MM.1S (cell line): Measurements from ENCODE around the gene CRAT.

ENCODE experiments used
- DNase-seq: peaks from one replicate; pipeline ENCODE4 v3.0.0-alpha.2; 2015
- H2AFZ ChIP-seq: fragments of 300-600 bp; sonication (generic); 2 replicates; pipeline ENCODE4 v1.6.0; 2016; ENCODE audit warnings: antibody characterized with exemption, low read length
- H3F3A ChIP-seq: fragments of 300-600 bp; sonication (generic); 2 replicates; pipeline ENCODE4 v1.6.1; 2016; ENCODE audit warnings: mild to moderate bottlenecking, antibody characterized with exemption, low read length, moderate library complexity, mixed read lengths; ENCODE audit not compliant: insufficient read depth
- H3K27ac ChIP-seq: fragments of 300-600 bp; sonication (generic); 2 replicates; pipeline ENCODE4 v1.5.1; 2016; ENCODE audit warnings: mild to moderate bottlenecking, low read length
- H3K27me3 ChIP-seq: fragments of 300-600 bp; sonication (generic); replicated peaks from 2 replicates; pipeline ENCODE4 v1.6.0; 2016; ENCODE audit warnings: low read length; ENCODE audit not compliant: insufficient read depth
- H3K36me3 ChIP-seq: fragments of 300-600 bp; sonication (generic); replicated peaks from 2 replicates; pipeline ENCODE4 v1.6.1; 2016; ENCODE audit warnings: mild to moderate bottlenecking, low read length, mixed read lengths; ENCODE audit not compliant: insufficient read depth
- H3K4me1 ChIP-seq: fragments of 300-600 bp; sonication (generic); 2 replicates; pipeline ENCODE4 v1.6.1; 2016; ENCODE audit warnings: low read length, mixed read lengths
- H3K4me2 ChIP-seq: fragments of 300-600 bp; sonication (generic); 2 replicates; pipeline ENCODE4 v1.6.0; 2016; ENCODE audit warnings: low read depth, low read length
- H3K4me3 ChIP-seq: fragments of 300-600 bp; sonication (generic); 2 replicates; pipeline ENCODE4 v1.5.1; 2016; ENCODE audit warnings: low read length, mixed read lengths
- H3K79me2 ChIP-seq: fragments of 300-600 bp; sonication (generic); 2 replicates; pipeline ENCODE4 v1.6.1; 2016; ENCODE audit warnings: mixed run types, low read length, mixed read lengths
- H3K9ac ChIP-seq: fragments of 300-600 bp; sonication (generic); 2 replicates; pipeline ENCODE4 v1.6.1; 2016; ENCODE audit warnings: low read length, mixed read lengths
- H3K9me2 ChIP-seq: fragments of 300-600 bp; sonication (generic); replicated peaks from 2 replicates; pipeline ENCODE4 v1.6.1; 2016; ENCODE audit warnings: mild to moderate bottlenecking, low read length, mixed read lengths; ENCODE audit not compliant: insufficient read depth
- H3K9me3 ChIP-seq: fragments of 300-600 bp; sonication (generic); replicated peaks from 2 replicates; pipeline ENCODE4 v1.6.1; 2016; ENCODE audit warnings: mild to moderate bottlenecking, low read length, mixed read lengths; ENCODE audit not compliant: insufficient read depth
- H4K20me1 ChIP-seq: fragments of 300-600 bp; sonication (generic); 2 replicates; pipeline ENCODE4 v1.6.1; 2016; ENCODE audit warnings: mild to moderate bottlenecking, low read length, moderate library complexity, mixed read lengths; ENCODE audit not compliant: insufficient read depth
- EZH2 ChIP-seq: fragments of 300-600 bp; sonication (generic); optimal IDR thresholded peaks from 2 replicates; pipeline ENCODE3; 2017; ENCODE audit warnings: low read depth, mild to moderate bottlenecking, antibody characterized with exemption, low read length, mixed read lengths
- EZH2phosphoT487 ChIP-seq: fragments of 300-600 bp; sonication (generic); IDR thresholded peaks from 2 replicates; pipeline ENCODE4 v1.6.1; 2018; ENCODE audit warnings: antibody characterized with exemption, low read length
- TF ChIP-seq, protein P1 (sequence below): fragments of 300-600 bp; sonication (generic); IDR thresholded peaks from 2 replicates; pipeline ENCODE4 v1.5.1; 2016; ENCODE audit warnings: antibody characterized with exemption, low read length, mixed read lengths

CRAT gene

DNA sequence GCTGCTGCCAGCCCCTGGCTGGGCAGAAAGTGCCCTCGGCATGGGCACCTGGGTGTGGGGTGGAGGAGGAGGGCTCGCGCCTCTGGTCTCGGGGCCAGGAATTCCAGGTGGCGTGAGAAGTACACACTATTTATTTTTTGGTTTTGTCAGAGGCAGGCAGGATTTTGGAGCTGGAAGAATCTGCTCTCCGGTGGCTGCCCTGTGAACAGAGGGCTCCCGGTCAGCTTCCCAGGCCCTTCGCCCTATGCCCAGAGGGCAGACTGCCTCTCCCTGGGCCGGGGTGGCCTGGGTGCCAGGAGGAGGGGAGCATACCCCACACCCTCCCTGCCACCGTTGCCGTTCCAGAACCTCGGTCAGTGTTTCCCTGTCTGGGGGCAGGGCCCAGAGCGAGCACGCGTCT is 21.3 kb downstream of the CRAT start:
- no peaks in the 10 kb centered on the region for H3K9me3 ChIP-seq
- no peak overlapping the region for H3K4me2 ChIP-seq
- DNase-seq, result no peak
- no peak overlapping the region for H3K9ac ChIP-seq
- no peaks in the 10 kb centered on the region for H3K4me1 ChIP-seq
- H3F3A ChIP-seq, result no peaks in the 10 kb centered on the region
- H3K27ac ChIP-seq, result no peak overlapping the region
- H3K27me3 ChIP-seq, result no peaks in the 10 kb centered on the region
- no peak overlapping the region for H3K4me3 ChIP-seq
- H3K79me2 ChIP-seq, result peaks cover 7% of the 10 kb centered on the region
- no peaks in the 10 kb centered on the region for H3K36me3 ChIP-seq
- no peaks in the 10 kb centered on the region for H3K9me2 ChIP-seq
- no peak overlapping the region for H2AFZ ChIP-seq
- H4K20me1 ChIP-seq, result no peaks in the 10 kb centered on the region
- TF ChIP-seq, protein P1, sequence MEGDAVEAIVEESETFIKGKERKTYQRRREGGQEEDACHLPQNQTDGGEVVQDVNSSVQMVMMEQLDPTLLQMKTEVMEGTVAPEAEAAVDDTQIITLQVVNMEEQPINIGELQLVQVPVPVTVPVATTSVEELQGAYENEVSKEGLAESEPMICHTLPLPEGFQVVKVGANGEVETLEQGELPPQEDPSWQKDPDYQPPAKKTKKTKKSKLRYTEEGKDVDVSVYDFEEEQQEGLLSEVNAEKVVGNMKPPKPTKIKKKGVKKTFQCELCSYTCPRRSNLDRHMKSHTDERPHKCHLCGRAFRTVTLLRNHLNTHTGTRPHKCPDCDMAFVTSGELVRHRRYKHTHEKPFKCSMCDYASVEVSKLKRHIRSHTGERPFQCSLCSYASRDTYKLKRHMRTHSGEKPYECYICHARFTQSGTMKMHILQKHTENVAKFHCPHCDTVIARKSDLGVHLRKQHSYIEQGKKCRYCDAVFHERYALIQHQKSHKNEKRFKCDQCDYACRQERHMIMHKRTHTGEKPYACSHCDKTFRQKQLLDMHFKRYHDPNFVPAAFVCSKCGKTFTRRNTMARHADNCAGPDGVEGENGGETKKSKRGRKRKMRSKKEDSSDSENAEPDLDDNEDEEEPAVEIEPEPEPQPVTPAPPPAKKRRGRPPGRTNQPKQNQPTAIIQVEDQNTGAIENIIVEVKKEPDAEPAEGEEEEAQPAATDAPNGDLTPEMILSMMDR, result no peak
- TF ChIP-seq EZH2phosphoT487 (no peak), EZH2 (no peak)

DNA sequence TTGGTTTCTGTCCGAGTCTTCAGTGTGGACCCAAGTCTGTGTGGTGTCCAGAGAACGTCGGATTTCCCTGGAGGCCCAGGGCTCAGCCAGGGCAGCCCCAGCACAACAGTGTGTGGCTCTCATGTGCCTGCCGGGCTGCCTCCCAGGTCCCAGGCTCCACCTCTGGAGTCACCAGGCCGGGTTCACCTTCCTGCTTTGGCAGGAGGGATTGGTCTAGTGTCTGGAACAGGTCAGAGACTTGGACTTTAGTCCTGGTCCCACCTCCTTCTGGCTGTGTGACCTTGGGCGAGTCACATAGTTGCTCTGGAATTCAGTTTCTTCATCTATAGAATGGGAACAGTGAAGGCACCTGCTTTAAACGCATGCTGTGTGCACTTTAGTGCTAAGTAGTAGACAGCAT is 26.5 kb downstream of the CRAT start:
- no peaks in the 10 kb centered on the region for H3K36me3 ChIP-seq
- DNase-seq, result no peak
- no peaks in the 10 kb centered on the region for H3K27me3 ChIP-seq
- TF ChIP-seq EZH2 (no peak), EZH2phosphoT487 (no peak)
- TF ChIP-seq, protein P1, result no peak
- no peak overlapping the region for H2AFZ ChIP-seq
- no peaks in the 10 kb centered on the region for H3K9me3 ChIP-seq
- no peak overlapping the region for H3K27ac ChIP-seq
- no peak overlapping the region for H3K4me3 ChIP-seq
- H3K9ac ChIP-seq, result no peak overlapping the region
- no peaks in the 10 kb centered on the region for H4K20me1 ChIP-seq
- no peaks in the 10 kb centered on the region for H3F3A ChIP-seq
- H3K9me2 ChIP-seq, result no peaks in the 10 kb centered on the region
- H3K4me1 ChIP-seq, result peaks cover 11% of the 10 kb centered on the region
- no peak overlapping the region for H3K4me2 ChIP-seq
- peaks cover 39% of the 10 kb centered on the region for H3K79me2 ChIP-seq

DNA sequence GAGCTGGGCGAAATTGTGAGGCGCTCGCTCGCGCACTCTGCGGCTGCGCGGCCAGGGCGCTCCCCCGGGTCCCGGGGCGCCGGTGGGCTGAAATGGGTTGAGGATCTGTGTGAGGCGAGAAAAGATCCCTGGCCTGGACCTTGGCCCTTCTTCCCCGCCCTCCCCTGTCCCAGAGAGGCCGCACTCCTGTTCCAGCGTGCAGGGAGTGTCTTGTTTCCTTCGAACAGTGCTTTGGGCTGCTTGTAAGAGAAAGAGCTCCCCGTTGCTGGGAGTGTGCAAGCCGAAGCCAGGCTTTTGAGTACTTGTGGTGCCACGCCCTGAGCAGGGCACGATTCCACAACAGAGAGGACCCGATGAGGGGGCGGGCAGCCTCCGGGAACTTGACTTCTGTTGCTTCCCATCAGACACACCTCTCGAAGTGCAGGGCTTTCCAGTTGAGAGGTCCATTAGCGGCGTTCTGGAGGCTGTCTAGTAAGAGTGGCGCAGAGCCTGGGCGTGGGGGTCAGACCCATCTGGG is 29.1 kb downstream of the CRAT start:
- peak overlapping the region; percentile 50; the same call in 1 of the 2 replicates for H3K27ac ChIP-seq
- peaks cover 39% of the 10 kb centered on the region for H3K79me2 ChIP-seq
- DNase-seq, result peak; percentile 85

More for the DNA sequence above, 29.1 kb downstream of the CRAT start:
- H3K9me3 ChIP-seq, result no peaks in the 10 kb centered on the region
- H3K4me1 ChIP-seq, result peaks cover 11% of the 10 kb centered on the region
- no peaks in the 10 kb centered on the region for H3K27me3 ChIP-seq
- no peaks in the 10 kb centered on the region for H3K9me2 ChIP-seq
- peak overlapping the region; percentile 92 for H2AFZ ChIP-seq
- TF ChIP-seq, protein P1, result no peak
- TF ChIP-seq EZH2 (no peak), EZH2phosphoT487 (no peak)
- no peaks in the 10 kb centered on the region for H4K20me1 ChIP-seq
- peak overlapping the region; percentile 93 for H3K4me3 ChIP-seq
- peak overlapping the region; percentile 70 for H3K9ac ChIP-seq
- H3K4me2 ChIP-seq, result peak overlapping the region; percentile 94
- H3K36me3 ChIP-seq, result no peaks in the 10 kb centered on the region
- no peaks in the 10 kb centered on the region for H3F3A ChIP-seq
